Liver (tissue), 9 donors: ENCODE measurements around the gene ESPN. TPM values are rescaled to one million over a fixed set of nuclear protein-coding genes. Genes with fewer than 3 reads are reported as not detected.

Experiments used
- DNase-seq: peaks from one replicate; pipeline ENCODE4 v3.0.0-alpha.2; 2017; ENCODE audit warnings: low spot score
- H3K27ac ChIP-seq, 2 donors: one replicate each; pipeline ENCODE4 v1.7.0; 2013; ENCODE audit warnings: inconsistent platforms in 2 of 2, low read length in 2 of 2, control low read depth in 1 of 2, low read depth in 1 of 2, mild to moderate bottlenecking in 1 of 2
- H3K27me3 ChIP-seq, 4 donors: one replicate each; pipeline versions ENCODE4 v1.6.1 to v1.7.0; 2013; ENCODE audit warnings: low read length in 3 of 4, inconsistent platforms in 1 of 4, mild to moderate bottlenecking in 1 of 4, moderate library complexity in 1 of 4; ENCODE audit not compliant: control insufficient read depth in 4 of 4, insufficient read depth in 4 of 4
- H3K36me3 ChIP-seq, 4 donors: one replicate each; pipeline versions ENCODE4 v1.6.1 to v1.7.0; 2013; ENCODE audit warnings: low read length in 3 of 4, mild to moderate bottlenecking in 3 of 4, low read depth in 1 of 4, moderate library complexity in 1 of 4; ENCODE audit not compliant: control insufficient read depth in 4 of 4, insufficient read depth in 3 of 4
- H3K4me1 ChIP-seq, 4 donors: one replicate each; pipeline versions ENCODE4 v1.6.1 to v1.7.0; 2013; ENCODE audit warnings: low read length in 3 of 4, mild to moderate bottlenecking in 3 of 4, moderate library complexity in 1 of 4; ENCODE audit not compliant: control insufficient read depth in 4 of 4, insufficient read depth in 4 of 4
- H3K4me3 ChIP-seq, 3 donors: one replicate each; pipeline versions ENCODE4 v1.6.1 to v1.7.0; 2013; ENCODE audit warnings: low read length in 3 of 3, control low read depth in 1 of 3, low read depth in 1 of 3, mild to moderate bottlenecking in 1 of 3
- H3K9ac ChIP-seq, 2 donors: one replicate each; pipeline ENCODE4 v1.7.0; 2013; ENCODE audit warnings: low read length in 2 of 2, mild to moderate bottlenecking in 2 of 2, moderate library complexity in 2 of 2, control low read depth in 1 of 2, low read depth in 1 of 2
- H3K9me3 ChIP-seq, 4 donors: one replicate each; pipeline versions ENCODE4 v1.6.1 to v1.7.0; 2013; ENCODE audit warnings: low read length in 3 of 4; ENCODE audit not compliant: control insufficient read depth in 4 of 4
- CTCF ChIP-seq: fragments of 150-350 bp; IDR thresholded peaks from 2 replicates; pipeline ENCODE4 v1.5.1; 2017; ENCODE audit warnings: improper control_type of control experiment, low read depth, low read length; ENCODE audit not compliant: missing input control
- FOXA1 ChIP-seq: IDR thresholded peaks from 2 replicates; pipeline ENCODE4 v1.6.1; 2016; ENCODE audit warnings: antibody characterized with exemption
- FOXA2 ChIP-seq: IDR thresholded peaks from 2 replicates; pipeline ENCODE4 v1.6.1; 2016; ENCODE audit warnings: antibody characterized with exemption
- GABPA ChIP-seq, 2 donors: IDR thresholded peaks in 1 of 2; conservative IDR thresholded peaks in 1 of 2; 2 replicates each; pipeline ENCODE4 v1.6.1; 2016; ENCODE audit warnings: antibody characterized with exemption in 2 of 2, mild to moderate bottlenecking in 1 of 2, moderate library complexity in 1 of 2
- HNF4A ChIP-seq, 2 donors: conservative IDR thresholded peaks; 2 replicates each; pipeline ENCODE4 v1.6.1; 2016; ENCODE audit warnings: antibody characterized with exemption in 2 of 2, mild to moderate bottlenecking in 2 of 2
- HNF4G ChIP-seq: IDR thresholded peaks from 2 replicates; pipeline ENCODE4 v1.6.1; 2016; ENCODE audit warnings: antibody characterized with exemption
- RAD21 ChIP-seq, 2 donors: IDR thresholded peaks; 2 replicates each; pipeline ENCODE4 v1.6.1; 2016; ENCODE audit warnings: antibody characterized with exemption in 2 of 2, mild to moderate bottlenecking in 2 of 2
- REST ChIP-seq: IDR thresholded peaks from 2 replicates; pipeline ENCODE4 v1.6.1; 2016; ENCODE audit warnings: antibody characterized with exemption, mild to moderate bottlenecking
- RXRA ChIP-seq, 2 donors: IDR thresholded peaks; 2 replicates each; pipeline ENCODE4 v1.6.1; 2017 to 2018; ENCODE audit warnings: antibody characterized with exemption in 2 of 2, mild to moderate bottlenecking in 1 of 2
- SP1 ChIP-seq: IDR thresholded peaks from 2 replicates; pipeline ENCODE4 v1.6.1; 2018; ENCODE audit warnings: antibody characterized with exemption, mild to moderate bottlenecking
- TAF1 ChIP-seq: conservative IDR thresholded peaks from 2 replicates; pipeline ENCODE4 v1.6.1; 2016; ENCODE audit warnings: antibody characterized with exemption, mild to moderate bottlenecking
- WGBS: extraction: QIAGEN DNeasy Blood & Tissue Kit; methylation state at CpG from one replicate; pipeline ENCODE4 v1.1.7; 2013; 5-methylcytosine and 5-hydroxymethylcytosine counted together
- polyA plus RNA-seq, 2 donors: library from polyadenylated mRNA; stranded (reverse) in 1 of 2; unstranded in 1 of 2; fragments of 200-250 nt in 1 of 2; fragments of >200 nt in 1 of 2; fragmentation: Nextera tagmentation in 1 of 2; extraction: Ambion mirVana in 1 of 2; gene quantifications; one replicate each; pipeline versions ENCODE4 v1.2.1 to v1.2.3, GENCODE V29; 2013 to 2015
- total RNA-seq, 2 donors: library from RNA; depleted of rRNA; stranded (reverse); fragments of >200 nt; gene quantifications; one replicate each; pipeline ENCODE4 v1.2.3, GENCODE V29; 2014
- TF ChIP-seq, protein P1 (sequence below): IDR thresholded peaks from 2 replicates; pipeline ENCODE4 v1.6.1; 2016; ENCODE audit warnings: antibody characterized with exemption
- donor health status: healthy.
- donor health status: healthy.
- donor health status: healthy.
- donor health status: healthy.
- donor health status: healthy.

The ESPN gene
- total and polyA plus RNA-seq, 4 donors = 61.5 to 103 (median 68.2) TPM

DNA sequence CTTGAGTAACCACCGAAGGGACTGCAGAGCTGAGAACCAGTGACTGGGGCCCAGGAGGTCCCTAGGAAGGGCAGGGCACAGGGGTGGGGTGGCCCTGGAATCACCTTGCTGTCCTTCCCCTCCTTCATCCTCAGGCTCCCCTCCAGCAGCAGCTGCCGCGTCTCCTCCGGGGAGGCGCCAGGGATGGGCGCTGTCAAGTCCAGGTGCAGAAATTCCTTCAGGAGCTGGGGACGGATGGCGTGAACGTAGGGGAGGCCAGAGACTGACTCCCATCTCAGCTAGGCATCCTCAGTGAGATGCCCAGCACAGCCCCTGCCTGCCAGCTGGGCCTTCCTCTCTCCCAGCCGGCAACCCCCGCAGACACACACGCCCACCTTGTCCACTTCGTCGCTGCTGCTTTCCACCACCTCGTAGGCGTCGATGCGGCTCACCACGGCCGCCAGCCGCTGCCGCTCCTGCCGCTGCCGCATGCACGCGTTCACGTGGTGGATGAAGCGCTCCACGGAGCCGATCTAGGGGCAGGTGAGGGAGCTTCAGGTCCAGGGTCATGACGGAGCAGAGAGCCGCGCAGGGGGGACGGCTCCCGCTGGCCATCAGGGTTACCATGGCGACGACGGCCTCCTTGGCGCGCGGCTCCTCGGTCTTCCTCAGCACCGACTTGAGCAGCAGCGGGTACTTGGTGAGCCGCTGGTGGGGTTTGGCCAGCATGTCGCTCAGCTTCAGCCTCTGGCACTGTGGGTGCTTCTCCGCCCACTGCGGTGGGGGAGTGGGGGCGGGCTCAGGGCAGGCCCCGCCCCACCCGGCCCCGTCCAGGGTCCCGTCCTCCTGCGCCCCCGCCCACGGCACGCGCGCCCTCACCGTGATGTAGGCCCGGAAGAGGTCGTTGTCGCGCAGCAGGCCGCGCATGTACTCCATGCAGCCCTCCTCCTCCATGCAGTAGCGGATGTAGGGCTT, 45.8 kb downstream of the ESPN start:
- Histone ChIP-seq H3K27ac (no peak overlapping the region), H3K27me3 (no peaks in the 10 kb centered on the region), H3K36me3 (no peaks in the 10 kb centered on the region), H3K4me1 (peaks cover 3 to 14% (median 10%) of the 10 kb centered on the region in 4 donors), H3K9ac (no peak overlapping the region), H3K4me3 (no peak overlapping the region), H3K9me3 (no peaks in the 10 kb centered on the region)
- DNase-seq = no peak
- TF ChIP-seq RXRA (IDR thresholded peaks at IDR 0.05) = no peak
- no peak for TF ChIP-seq HNF4G
- no peak for TF ChIP-seq CTCF
- TF ChIP-seq REST = no peak
- TF ChIP-seq FOXA2 = no peak
- TF ChIP-seq, protein P1, sequence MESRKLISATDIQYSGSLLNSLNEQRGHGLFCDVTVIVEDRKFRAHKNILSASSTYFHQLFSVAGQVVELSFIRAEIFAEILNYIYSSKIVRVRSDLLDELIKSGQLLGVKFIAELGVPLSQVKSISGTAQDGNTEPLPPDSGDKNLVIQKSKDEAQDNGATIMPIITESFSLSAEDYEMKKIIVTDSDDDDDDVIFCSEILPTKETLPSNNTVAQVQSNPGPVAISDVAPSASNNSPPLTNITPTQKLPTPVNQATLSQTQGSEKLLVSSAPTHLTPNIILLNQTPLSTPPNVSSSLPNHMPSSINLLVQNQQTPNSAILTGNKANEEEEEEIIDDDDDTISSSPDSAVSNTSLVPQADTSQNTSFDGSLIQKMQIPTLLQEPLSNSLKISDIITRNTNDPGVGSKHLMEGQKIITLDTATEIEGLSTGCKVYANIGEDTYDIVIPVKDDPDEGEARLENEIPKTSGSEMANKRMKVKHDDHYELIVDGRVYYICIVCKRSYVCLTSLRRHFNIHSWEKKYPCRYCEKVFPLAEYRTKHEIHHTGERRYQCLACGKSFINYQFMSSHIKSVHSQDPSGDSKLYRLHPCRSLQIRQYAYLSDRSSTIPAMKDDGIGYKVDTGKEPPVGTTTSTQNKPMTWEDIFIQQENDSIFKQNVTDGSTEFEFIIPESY = no peak
- TF ChIP-seq FOXA1 = no peak
- no peak for TF ChIP-seq HNF4A (conservative IDR thresholded peaks at IDR 0.05)
- no peak for TF ChIP-seq TAF1
- no peak for TF ChIP-seq RAD21 (IDR thresholded peaks at IDR 0.05)
- TF ChIP-seq SP1 = no peak
- TF ChIP-seq GABPA (IDR thresholded peaks at IDR 0.05 in 1 of 2, conservative IDR thresholded peaks at IDR 0.05 in 1 of 2) = no peak
- WGBS = 73% methylated on average over 67 of the region's 67 CpGs
